DND-41 (cell line): Measurements from ENCODE around the gene UTF1.

Experiments
- ATAC-seq: fragments of 200-7000 bp; cut with Tn5 transposase; 3 replicates; pipeline ENCODE4 v1.9.1; 2021; ENCODE audit warnings: low read depth; ENCODE audit not compliant: insufficient read depth
- DNase-seq: peaks from one replicate; pipeline ENCODE4 v3.0.0-alpha.2; 2020
- H2AFZ ChIP-seq: 2 replicates; pipeline ENCODE4 v1.6.0; 2012; ENCODE audit warnings: low read depth, low read length
- H3K27ac ChIP-seq: 2 replicates; pipeline ENCODE4 v1.5.1; 2012; ENCODE audit warnings: low read length, inconsistent platforms
- H3K27me3 ChIP-seq: fragments of 200-600 bp; sonication (generic); 2 replicates; pipeline ENCODE4 v1.6.0; 2012; ENCODE audit warnings: low read length, mild to moderate bottlenecking, inconsistent platforms; ENCODE audit not compliant: insufficient read depth, poor library complexity
- H3K36me3 ChIP-seq: 2 replicates; pipeline ENCODE4 v1.5.1; 2012; ENCODE audit warnings: low read length, inconsistent platforms; ENCODE audit not compliant: insufficient read depth
- H3K4me1 ChIP-seq: 2 replicates; pipeline ENCODE4 v1.5.1; 2012; ENCODE audit warnings: mild to moderate bottlenecking, low read length; ENCODE audit not compliant: insufficient read depth
- H3K4me2 ChIP-seq: 2 replicates; pipeline ENCODE4 v1.6.0; 2012; ENCODE audit warnings: mild to moderate bottlenecking, moderate library complexity, low read length, inconsistent platforms; ENCODE audit not compliant: insufficient read depth
- H3K4me3 ChIP-seq, 2 experiments: fragments of 200-600 bp in 1 of 2; shearing (Covaris generic) in 1 of 2; 2 replicates each; pipeline ENCODE4 v1.5.1; 2012 to 2016; ENCODE audit warnings: inconsistent platforms in 2 of 2, low read length in 2 of 2, mild to moderate bottlenecking in 2 of 2, low read depth in 1 of 2, moderate library complexity in 1 of 2
- H3K79me2 ChIP-seq: 2 replicates; pipeline ENCODE4 v1.6.0; 2012; ENCODE audit warnings: low read length, inconsistent platforms; ENCODE audit not compliant: insufficient read depth
- H3K9ac ChIP-seq: 2 replicates; pipeline ENCODE4 v1.6.0; 2012; ENCODE audit warnings: low read depth, mild to moderate bottlenecking, inconsistent platforms, low read length, moderate library complexity
- H3K9me3 ChIP-seq: 2 replicates; pipeline ENCODE4 v1.5.1; 2012; ENCODE audit warnings: low read length, moderate library complexity, mild to moderate bottlenecking, inconsistent platforms; ENCODE audit not compliant: insufficient read depth, severe bottlenecking
- H4K20me1 ChIP-seq: 2 replicates; pipeline ENCODE4 v1.6.0; 2012; ENCODE audit warnings: low read length; ENCODE audit not compliant: insufficient read depth
- CTCF ChIP-seq: IDR thresholded peaks from 2 replicates; pipeline ENCODE4 v1.5.1; 2012; ENCODE audit warnings: borderline replicate concordance, low read length, moderate library complexity, mild to moderate bottlenecking; ENCODE audit not compliant: poor library complexity, severe bottlenecking; ENCODE audit errors: extremely low read depth
- EZH2 ChIP-seq: IDR thresholded peaks from 3 replicates; pipeline ENCODE4 v1.6.1; 2012; ENCODE audit warnings: borderline replicate concordance, low read depth, mild to moderate bottlenecking, moderate library complexity, low read length, inconsistent platforms; ENCODE audit not compliant: severe bottlenecking

The UTF1 gene

GRCh38 chr10:133271521-133272300 is 41.7 kb downstream of the UTF1 start:
- no peak overlapping the region for H3K4me2 ChIP-seq
- no peaks in the 10 kb centered on the region for H3K4me1 ChIP-seq
- H3K9me3 ChIP-seq: no peaks in the 10 kb centered on the region
- H3K27me3 ChIP-seq: no peaks in the 10 kb centered on the region
- no peak overlapping the region for H2AFZ ChIP-seq
- ATAC-seq: no peak
- TF ChIP-seq EZH2: no peak
- no peak for TF ChIP-seq CTCF
- H3K36me3 ChIP-seq: peaks cover 20% of the 10 kb centered on the region
- no peaks in the 10 kb centered on the region for H3K79me2 ChIP-seq
- H3K27ac ChIP-seq: no peak overlapping the region
- DNase-seq: no peak
- no peaks in the 10 kb centered on the region; the same call in 1 of the 2 replicates for H4K20me1 ChIP-seq
- no peak overlapping the region for H3K4me3 ChIP-seq
- H3K9ac ChIP-seq: no peak overlapping the region

- no peak for ATAC-seq
- Histone ChIP-seq H3K79me2 (no peaks in the 10 kb centered on the region), H3K4me1 (no peaks in the 10 kb centered on the region), H3K4me3 (no peak overlapping the region), H3K27ac (no peak overlapping the region), H4K20me1 (no peaks in the 10 kb centered on the region; the same call in 1 of the 2 replicates), H3K36me3 (peaks cover 20% of the 10 kb centered on the region), H2AFZ (no peak overlapping the region), H3K9me3 (no peaks in the 10 kb centered on the region), H3K4me2 (no peak overlapping the region), H3K9ac (no peak overlapping the region), H3K27me3 (no peaks in the 10 kb centered on the region)
- no peak for DNase-seq
- TF ChIP-seq EZH2 (no peak), CTCF (no peak)
Observed at GRCh38 chr10:133272301-133272963, 42.4 kb downstream of the UTF1 start.

- Histone ChIP-seq H2AFZ (no peak overlapping the region), H3K9ac (no peak overlapping the region), H4K20me1 (peaks cover 2% of the 10 kb centered on the region; the same call in 1 of the 2 replicates), H3K4me2 (no peak overlapping the region), H3K4me3 (no peak overlapping the region), H3K9me3 (no peaks in the 10 kb centered on the region), H3K27me3 (no peaks in the 10 kb centered on the region), H3K36me3 (peaks cover 20% of the 10 kb centered on the region), H3K4me1 (no peaks in the 10 kb centered on the region), H3K27ac (no peak overlapping the region), H3K79me2 (no peaks in the 10 kb centered on the region)
- TF ChIP-seq CTCF (no peak), EZH2 (no peak)
- ATAC-seq (no peak), DNase-seq (no peak)
Observed at GRCh38 chr10:133272964-133273420, 43.0 kb downstream of the UTF1 start.
